Tibial nerve (tissue), 4 donors: ENCODE measurements around the gene NARS2. TPM values are rescaled to one million over a fixed set of nuclear protein-coding genes. Genes with fewer than 3 reads are reported as not detected.

ENCODE experiments used
- DNase-seq, 2 donors: peaks; one replicate each; pipeline ENCODE4 v3.0.0-alpha.2; 2019; ENCODE audit warnings: low spot score in 2 of 2
- H3K27ac ChIP-seq, 4 donors: fragments of 200-600 bp; sonication (generic) in 3 of 4; one replicate each; pipeline ENCODE4 v1.5.1; 2017 to 2019; ENCODE audit warnings: mild to moderate bottlenecking in 1 of 4
- H3K27me3 ChIP-seq, 2 donors: fragments of 200-600 bp; sonication (generic) in 1 of 2; one replicate each; pipeline versions ENCODE4 v1.5.1 to v1.6.0; 2017 to 2019
- H3K36me3 ChIP-seq, 3 donors: fragments of 200-600 bp; sonication (generic); one replicate each; pipeline ENCODE4 v1.5.1; 2018 to 2019
- H3K4me1 ChIP-seq, 4 donors: fragments of 200-600 bp; sonication (generic) in 3 of 4; one replicate each; pipeline ENCODE4 v1.5.1; 2017 to 2019
- H3K4me3 ChIP-seq, 4 donors: fragments of 200-600 bp; sonication (generic) in 3 of 4; one replicate each; pipeline ENCODE4 v1.5.1; 2017 to 2019; ENCODE audit warnings: mild to moderate bottlenecking in 1 of 4, moderate library complexity in 1 of 4
- H3K9me3 ChIP-seq, 4 donors: fragments of 200-600 bp; sonication (generic) in 3 of 4; one replicate each; pipeline ENCODE4 v1.5.1; 2017 to 2019
- EP300 ChIP-seq, 2 donors: sonication (generic); formaldehyde crosslinking; IDR thresholded peaks; one replicate each; pipeline ENCODE4 v1.6.1; 2017; ENCODE audit warnings: antibody characterized with exemption in 2 of 2, mild to moderate bottlenecking in 1 of 2
- POLR2A ChIP-seq, 2 donors: fragments of 450-650 bp; IDR thresholded peaks; one replicate each; pipeline ENCODE4 v1.6.1; 2017; ENCODE audit warnings: antibody characterized with exemption in 2 of 2, mild to moderate bottlenecking in 2 of 2, moderate library complexity in 2 of 2
- WGBS, 2 donors: methylation state at CpG; one replicate each; pipeline ENCODE4 v1.1.5; 2018; 5-methylcytosine and 5-hydroxymethylcytosine counted together
- total RNA-seq, 4 donors: library from RNA; depleted of rRNA; stranded (reverse); fragments of >200 nt; gene quantifications; one replicate each; pipeline ENCODE4 v1.1.0, GENCODE V29; 2016
- TF ChIP-seq, protein P1 (sequence below), 5 experiments: fragments of 200-600 bp in 3 of 5; fragments of 450-650 bp in 2 of 5; sonication (generic) in 3 of 5; IDR thresholded peaks; one replicate each; pipeline ENCODE4 v1.5.1; 2016 to 2019; ENCODE audit warnings: antibody characterized with exemption in 5 of 5, mild to moderate bottlenecking in 3 of 5, moderate library complexity in 2 of 5

NARS2 gene
- total RNA-seq, 4 donors from 2014 or later, result 16.5 to 23.8 (median 19.2) TPM

- WGBS, 2 donors, result 47 to 58% methylated on average over 2 of the region's 2 CpGs
- no peak overlapping the region for H3K27ac ChIP-seq
Measured at GRCh38 chr11:78423241-78423640, 151.4 kb downstream of the NARS2 start.

GRCh38 chr11:78420796-78421209, 153.9 kb downstream of the NARS2 start:
- peak; percentile 25 to 34 for DNase-seq
- Histone ChIP-seq H3K27ac (peak overlapping the region in 1 of 4 donors; percentile 94), H3K27me3 (no peaks in the 10 kb centered on the region), H3K4me3 (no peak overlapping the region), H3K36me3 (no peaks in the 10 kb centered on the region), H3K4me1 (peaks cover 0 to 33% (median 22%) of the 10 kb centered on the region in 4 donors), H3K9me3 (no peaks in the 10 kb centered on the region)
- TF ChIP-seq, protein P1, sequence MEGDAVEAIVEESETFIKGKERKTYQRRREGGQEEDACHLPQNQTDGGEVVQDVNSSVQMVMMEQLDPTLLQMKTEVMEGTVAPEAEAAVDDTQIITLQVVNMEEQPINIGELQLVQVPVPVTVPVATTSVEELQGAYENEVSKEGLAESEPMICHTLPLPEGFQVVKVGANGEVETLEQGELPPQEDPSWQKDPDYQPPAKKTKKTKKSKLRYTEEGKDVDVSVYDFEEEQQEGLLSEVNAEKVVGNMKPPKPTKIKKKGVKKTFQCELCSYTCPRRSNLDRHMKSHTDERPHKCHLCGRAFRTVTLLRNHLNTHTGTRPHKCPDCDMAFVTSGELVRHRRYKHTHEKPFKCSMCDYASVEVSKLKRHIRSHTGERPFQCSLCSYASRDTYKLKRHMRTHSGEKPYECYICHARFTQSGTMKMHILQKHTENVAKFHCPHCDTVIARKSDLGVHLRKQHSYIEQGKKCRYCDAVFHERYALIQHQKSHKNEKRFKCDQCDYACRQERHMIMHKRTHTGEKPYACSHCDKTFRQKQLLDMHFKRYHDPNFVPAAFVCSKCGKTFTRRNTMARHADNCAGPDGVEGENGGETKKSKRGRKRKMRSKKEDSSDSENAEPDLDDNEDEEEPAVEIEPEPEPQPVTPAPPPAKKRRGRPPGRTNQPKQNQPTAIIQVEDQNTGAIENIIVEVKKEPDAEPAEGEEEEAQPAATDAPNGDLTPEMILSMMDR (IDR thresholded peaks at IDR 0.05), result no peak
- TF ChIP-seq EP300 (IDR thresholded peaks at IDR 0.05) (no peak), POLR2A (IDR thresholded peaks at IDR 0.05) (no peak)
- 18 to 31% methylated on average over 9 of the region's 9 CpGs for WGBS, 2 donors

More at GRCh38 chr11:78423241-78423640, 151.4 kb downstream of the NARS2 start:
- Histone ChIP-seq H3K4me1 (peaks cover 0 to 32% (median 21%) of the 10 kb centered on the region in 4 donors), H3K4me3 (no peak overlapping the region), H3K27me3 (no peaks in the 10 kb centered on the region), H3K9me3 (no peaks in the 10 kb centered on the region), H3K36me3 (no peaks in the 10 kb centered on the region)
- TF ChIP-seq EP300 (IDR thresholded peaks at IDR 0.05), result no peak
- no peak for TF ChIP-seq POLR2A (IDR thresholded peaks at IDR 0.05)
- TF ChIP-seq, protein P1 (IDR thresholded peaks at IDR 0.05), result no peak
- no peak for DNase-seq

- Histone ChIP-seq H3K27me3 (no peaks in the 10 kb centered on the region), H3K4me1 (peaks cover 0 to 32% (median 22%) of the 10 kb centered on the region in 4 donors), H3K36me3 (no peaks in the 10 kb centered on the region), H3K27ac (peak overlapping the region in 3 of 4 donors; percentile 46 to 97 (median 94)), H3K4me3 (peak overlapping the region in 2 of 4 donors; percentile 11 to 20), H3K9me3 (no peaks in the 10 kb centered on the region)
- TF ChIP-seq, protein P1 (IDR thresholded peaks at IDR 0.05), result peak; percentile 55 to 79 (median 72)
- TF ChIP-seq POLR2A (IDR thresholded peaks at IDR 0.05), result no peak
- TF ChIP-seq EP300 (IDR thresholded peaks at IDR 0.05), result peak in 1 of 2 donors; percentile 49
- WGBS, 2 donors, result 1 to 2% methylated on average over 9 of the region's 9 CpGs
- DNase-seq, result peak; percentile 77 to 92
Measured at GRCh38 chr11:78420255-78420764, 154.4 kb downstream of the NARS2 start.

DNA sequence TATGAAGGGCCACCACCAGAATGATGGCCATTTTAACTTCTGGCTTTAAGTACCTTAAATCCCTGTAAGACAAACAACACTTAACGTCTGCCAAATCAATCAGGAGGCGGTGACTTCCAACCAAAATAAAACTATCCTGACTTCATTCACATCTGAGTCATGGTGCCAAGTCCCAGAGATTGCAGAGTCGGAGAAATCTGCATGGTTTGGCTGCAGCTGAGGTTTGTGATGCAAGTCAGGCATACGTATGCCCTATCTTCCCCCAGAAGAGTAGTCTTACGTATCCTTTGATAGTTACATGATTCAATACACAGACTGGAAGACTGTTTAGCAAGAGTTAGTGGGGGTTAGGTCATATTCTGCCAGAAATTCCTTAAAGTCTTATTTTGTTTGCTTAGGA, 155.3 kb downstream of the NARS2 start:
- DNase-seq, result peak in 1 of 2 donors; percentile 72
- peak overlapping the region in 1 of 4 donors; percentile 73 for H3K4me3 ChIP-seq
- 24 to 30% methylated on average over 5 of the region's 5 CpGs for WGBS, 2 donors
- TF ChIP-seq, protein P1 (IDR thresholded peaks at IDR 0.05), result no peak
- TF ChIP-seq EP300 (IDR thresholded peaks at IDR 0.05), result peak; percentile 28 to 87
- peak in 1 of 2 donors; percentile 41 for TF ChIP-seq POLR2A (IDR thresholded peaks at IDR 0.05)
- no peaks in the 10 kb centered on the region for H3K9me3 ChIP-seq
- peak overlapping the region; percentile 92 to 98 (median 96) for H3K27ac ChIP-seq
- no peaks in the 10 kb centered on the region for H3K36me3 ChIP-seq
- H3K27me3 ChIP-seq, result no peaks in the 10 kb centered on the region
- peaks cover 0 to 41% (median 24%) of the 10 kb centered on the region in 4 donors for H3K4me1 ChIP-seq

DNA sequence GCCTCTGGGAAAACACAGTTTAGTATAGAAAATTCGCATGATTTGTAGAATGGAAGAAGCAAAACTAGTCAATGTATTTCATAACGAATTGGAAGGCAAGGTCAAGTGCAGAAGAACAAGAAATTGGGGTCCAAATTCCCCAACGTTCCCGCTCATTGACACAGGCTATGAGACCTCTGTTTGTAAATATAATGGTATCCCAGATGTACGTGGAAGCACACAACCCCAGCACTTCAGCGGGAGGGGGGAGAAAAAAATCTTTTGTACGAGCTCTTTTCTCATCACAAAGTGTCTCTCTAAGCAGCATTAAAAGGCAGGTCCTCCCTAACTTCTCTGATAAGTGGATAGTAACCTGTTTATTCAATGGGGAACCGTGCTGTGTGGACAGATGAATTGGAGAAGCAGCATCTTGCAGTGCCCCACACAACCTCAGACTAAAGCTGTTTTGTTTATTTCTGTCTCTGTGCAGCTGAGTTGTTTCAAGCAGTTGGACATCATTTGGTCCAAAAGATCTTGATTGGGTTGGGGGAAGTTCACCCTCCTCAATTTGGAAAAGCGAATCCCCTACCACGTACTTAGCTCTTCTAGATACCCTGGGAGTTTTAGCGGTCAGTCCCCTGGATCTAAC, 156.0 kb downstream of the NARS2 start:
- Histone ChIP-seq H3K4me3 (peak overlapping the region; percentile 73 to 94 (median 82)), H3K9me3 (no peaks in the 10 kb centered on the region), H3K27me3 (no peaks in the 10 kb centered on the region), H3K36me3 (no peaks in the 10 kb centered on the region), H3K4me1 (peaks cover 0 to 42% (median 24%) of the 10 kb centered on the region in 4 donors), H3K27ac (peak overlapping the region; percentile 92 to 98 (median 96))
- peak in 1 of 2 donors; percentile 14 for DNase-seq
- 27 to 29% methylated on average over 11 of the region's 11 CpGs for WGBS, 2 donors
- TF ChIP-seq POLR2A (IDR thresholded peaks at IDR 0.05), result no peak
- TF ChIP-seq, protein P1 (IDR thresholded peaks at IDR 0.05), result no peak
- TF ChIP-seq EP300 (IDR thresholded peaks at IDR 0.05), result no peak
